GM18873 (cell line): ENCODE measurements around the gene TARDBP.
"Not testable (repeated sequence)": the region's sequence is repeated elsewhere in the genome, so short reads cannot be mapped to it uniquely, and the experiment has no call there.

Source experiments
- ATAC-seq: cut with Tn5 transposase; IDR thresholded peaks from one replicate; pipeline ENCODE4 v1.9.1; 2021; ENCODE audit warnings: mild to moderate bottlenecking, moderate library complexity, moderate number of reproducible peaks; ENCODE audit not compliant: unreplicated experiment, low FRiP score

TARDBP gene

DNA sequence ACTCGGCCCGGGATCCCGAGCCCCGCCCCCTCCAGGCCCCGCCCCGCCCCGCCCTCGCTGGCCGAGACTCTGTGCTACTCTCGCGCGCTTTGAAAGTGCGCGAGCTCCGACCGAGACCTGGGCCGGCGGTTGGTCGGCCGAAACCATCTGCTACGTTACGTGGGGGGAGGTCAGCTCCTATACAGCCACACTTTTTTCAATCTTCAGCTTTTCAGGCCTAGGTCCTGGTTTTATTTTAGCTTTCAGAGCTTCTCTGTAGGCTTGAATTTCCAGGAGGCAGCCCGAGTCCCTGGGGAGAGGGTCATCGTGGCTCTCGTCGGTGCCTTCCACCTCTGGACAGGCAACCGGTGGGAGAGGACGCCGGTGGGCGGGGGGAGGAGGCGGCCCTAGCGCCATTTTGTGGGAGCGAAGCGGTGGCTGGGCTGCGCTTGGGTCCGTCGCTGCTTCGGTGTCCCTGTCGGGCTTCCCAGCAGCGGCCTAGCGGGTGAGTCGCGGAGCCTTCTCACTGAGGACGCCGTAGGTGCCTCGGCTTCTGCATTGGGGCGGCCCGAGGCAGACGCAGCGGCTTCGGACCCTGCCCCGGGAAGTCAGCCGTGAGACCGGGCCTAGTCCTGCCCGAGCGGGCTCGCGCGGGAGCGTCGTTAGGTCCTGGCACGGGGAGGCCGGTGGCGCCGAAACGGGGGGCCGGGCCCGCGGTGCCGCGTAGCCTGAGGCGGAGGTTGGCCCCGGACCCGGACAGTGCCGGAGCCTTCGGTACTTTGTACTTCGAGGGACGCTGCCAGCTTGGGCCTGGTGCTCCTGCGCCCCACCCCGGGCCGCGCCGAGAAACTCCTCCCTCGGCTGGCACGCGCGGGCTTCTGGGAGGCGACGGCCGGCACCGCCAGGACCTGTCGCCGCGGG is at the start of gene TARDBP:
TARDBP (plus strand) TSS at position 395 of the 900 bp plus-strand sequence. CDS start 1,074 bp downstream, outside the sequence.
- peak; percentile 78 for ATAC-seq

DNA sequence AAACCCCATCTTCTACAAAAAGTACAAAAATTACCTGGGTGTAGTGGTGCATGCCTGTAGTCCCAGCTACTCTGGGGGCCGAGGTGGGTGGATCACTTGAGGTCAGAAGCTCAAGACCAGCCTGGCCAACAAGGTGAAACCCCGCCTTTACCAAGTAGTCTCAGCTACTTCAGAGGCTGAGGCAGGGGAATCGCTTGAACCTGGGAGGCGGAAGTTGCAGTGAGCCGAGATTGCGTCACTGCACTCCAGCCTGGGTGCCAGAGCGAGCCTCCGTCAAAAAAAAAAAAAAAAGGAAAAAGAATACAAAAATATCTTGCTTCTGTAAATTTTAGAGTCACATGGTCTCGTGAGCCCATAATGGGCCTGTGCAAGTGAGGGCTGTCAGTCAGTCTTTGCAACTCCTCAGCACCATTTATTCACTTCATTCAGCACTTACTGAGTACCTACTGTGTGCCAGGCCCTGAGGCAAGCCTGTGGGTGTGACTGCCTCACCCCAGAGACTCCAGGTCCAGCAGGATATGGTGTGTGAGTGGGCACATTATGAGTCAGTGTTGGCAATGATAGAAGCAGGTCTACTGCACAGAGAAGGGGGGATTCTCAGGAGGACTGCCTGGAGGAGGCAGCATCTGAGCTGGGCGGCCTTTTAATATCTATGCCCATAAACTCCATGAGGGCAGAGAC is 46.8 kb upstream of the TARDBP start:
- no peak for ATAC-seq

DNA sequence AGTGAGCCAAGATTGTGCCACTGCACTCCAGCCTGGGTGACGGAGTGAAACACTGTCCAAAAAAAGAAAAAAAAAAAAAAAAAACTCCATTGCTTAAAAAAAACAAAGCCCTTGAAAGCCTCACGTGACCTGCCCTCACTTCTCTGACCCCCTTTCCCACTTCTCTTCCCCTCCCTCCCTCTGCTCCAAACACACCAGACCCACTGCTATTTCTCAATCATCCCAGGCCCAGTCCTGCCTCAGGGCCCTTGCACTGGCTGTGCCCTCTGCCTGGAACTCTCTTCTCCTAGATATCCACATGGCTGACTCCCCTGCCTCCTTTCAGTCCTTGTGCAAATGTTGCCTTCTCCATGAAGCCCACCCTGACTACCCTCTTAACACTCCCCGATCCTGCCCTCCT is 45.4 kb upstream of the TARDBP start:
- no peak for ATAC-seq

DNA sequence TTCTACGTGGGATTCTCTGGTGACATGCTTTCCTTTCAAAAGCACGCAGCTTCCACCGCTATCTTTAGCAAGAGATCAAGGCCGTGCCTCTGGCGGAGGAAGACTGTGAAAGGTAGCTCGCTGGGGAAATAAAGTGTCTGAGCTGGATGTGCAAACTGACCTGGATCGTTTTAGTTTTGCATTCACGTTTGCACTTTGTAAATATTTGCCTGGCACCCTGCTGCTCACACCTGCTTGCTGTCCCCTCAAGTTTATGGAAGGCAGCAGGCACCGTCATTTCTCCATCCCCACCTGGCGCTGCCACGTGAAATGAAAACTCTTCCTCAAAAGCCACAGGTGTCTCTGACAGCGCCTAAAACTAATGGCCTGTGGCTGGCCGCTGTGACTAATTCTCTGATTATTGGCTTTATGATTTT is 44.0 kb upstream of the TARDBP start:
- ATAC-seq: no peak

DNA sequence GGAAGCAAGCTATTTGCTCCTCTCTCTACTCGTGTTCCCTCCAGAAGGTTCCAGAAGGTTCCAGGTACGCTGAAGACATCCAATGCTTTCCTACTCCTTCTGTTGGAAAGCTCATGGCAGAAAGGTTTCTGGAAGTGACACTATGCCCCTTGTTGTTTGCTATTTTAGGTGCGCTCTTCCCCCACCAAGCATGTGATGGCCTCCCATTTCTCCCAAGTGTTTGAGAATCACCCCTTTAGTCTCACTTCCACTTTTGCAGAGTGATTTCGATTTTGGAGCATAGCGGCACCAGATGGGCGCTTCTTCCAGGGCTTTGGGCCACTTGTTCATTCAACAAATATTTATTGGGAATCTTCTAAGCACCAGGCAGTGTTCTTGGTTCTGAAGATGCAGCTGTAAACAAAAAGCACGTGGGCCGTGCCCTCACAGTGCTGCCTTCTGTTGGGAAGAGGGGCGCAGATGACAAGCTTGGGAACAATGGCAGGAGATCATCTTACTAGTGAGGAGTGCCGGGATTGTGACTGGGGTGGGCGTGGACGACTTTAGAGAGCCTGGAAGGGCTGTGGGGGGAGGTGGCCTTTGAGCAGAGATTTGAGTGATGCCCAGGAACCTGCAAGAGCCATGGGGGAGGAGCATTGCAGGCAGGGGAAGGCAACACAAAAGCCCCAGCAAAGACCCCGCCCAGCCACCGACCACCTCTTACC is 43.0 kb upstream of the TARDBP start:
- ATAC-seq: no peak

DNA sequence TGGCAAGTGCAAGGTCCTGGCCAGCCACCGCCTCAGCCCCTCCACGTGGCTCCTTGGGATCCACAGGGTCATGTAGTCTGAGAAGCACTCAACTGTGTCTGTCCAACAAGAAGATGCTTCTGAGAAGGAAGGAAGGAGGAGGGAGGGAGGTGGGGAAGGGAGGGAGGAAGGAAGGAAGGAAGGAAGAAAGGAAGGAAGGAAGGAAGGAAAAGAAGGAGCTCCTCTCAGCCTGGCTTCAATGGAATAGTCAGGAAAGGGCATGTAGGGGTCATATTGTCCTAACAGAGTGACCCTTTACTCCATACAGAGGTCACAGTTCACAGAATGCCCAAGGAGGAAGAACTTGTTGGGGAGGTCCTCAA is 42.5 kb upstream of the TARDBP start:
- no peak for ATAC-seq

DNA sequence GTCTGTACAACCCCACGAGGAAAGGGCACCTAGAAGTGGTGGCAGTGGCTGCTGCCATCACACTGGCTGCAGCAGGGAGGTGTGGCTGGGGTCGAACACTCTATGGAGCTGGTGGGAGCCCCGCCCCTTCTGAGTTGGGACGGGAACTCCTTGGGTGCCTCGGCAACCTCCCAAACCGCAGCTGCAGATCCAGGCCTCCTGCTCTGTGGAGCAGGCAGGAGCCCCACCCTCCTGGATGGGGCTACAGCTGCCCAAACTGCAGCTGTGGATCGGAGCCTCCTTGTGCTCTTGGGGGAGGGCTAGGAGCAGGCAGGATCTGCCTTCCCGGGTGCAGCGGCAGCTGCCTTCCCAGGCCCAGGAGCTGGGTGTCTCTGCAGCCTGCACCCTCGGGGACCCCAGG is 38.9 kb upstream of the TARDBP start:
- ATAC-seq: no peak

DNA sequence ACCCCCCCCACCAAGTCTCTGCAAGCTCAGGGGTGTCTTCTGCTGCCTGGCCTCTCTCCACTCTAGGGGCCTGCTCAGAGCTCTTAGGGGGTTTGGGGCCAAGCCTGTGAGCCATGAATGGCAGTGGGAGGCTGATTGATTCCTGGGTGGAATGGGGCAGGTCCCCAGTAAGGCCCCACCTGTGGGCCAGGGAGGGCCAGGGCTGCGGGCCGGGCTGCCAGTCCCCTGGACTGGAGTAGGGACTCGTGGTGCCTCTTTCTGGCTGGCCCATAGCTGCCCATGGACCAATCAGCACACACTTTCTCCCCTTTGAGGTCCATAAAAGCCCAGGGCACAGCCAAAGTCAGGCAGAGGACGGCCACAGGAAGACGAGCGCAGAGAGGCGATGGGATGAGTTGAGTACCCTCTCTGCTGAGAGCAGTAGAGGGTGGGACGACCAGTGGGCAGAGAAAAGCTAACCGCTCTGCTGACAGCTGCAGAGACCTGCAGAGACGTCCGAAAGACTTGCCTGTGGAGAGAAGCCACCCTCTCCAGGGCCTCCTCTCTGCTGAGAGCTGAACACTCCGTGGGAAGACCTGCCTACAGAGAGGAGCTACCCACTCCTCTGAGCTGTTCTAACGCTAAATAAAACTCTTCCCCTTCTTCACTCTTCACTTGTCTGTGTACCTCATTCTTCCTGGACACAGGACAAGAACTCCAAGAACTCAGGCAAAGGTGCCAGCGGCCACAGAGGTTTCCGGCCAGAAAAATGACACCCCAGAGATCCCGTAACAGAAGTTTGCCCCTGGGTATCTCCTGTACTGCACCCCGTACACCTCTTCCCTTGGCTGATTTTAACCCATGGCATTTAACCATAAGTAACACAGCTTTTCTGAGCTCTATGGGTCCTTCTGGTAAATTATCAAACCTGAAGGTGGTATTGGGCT is 38.2 kb upstream of the TARDBP start:
- no peak for ATAC-seq

DNA sequence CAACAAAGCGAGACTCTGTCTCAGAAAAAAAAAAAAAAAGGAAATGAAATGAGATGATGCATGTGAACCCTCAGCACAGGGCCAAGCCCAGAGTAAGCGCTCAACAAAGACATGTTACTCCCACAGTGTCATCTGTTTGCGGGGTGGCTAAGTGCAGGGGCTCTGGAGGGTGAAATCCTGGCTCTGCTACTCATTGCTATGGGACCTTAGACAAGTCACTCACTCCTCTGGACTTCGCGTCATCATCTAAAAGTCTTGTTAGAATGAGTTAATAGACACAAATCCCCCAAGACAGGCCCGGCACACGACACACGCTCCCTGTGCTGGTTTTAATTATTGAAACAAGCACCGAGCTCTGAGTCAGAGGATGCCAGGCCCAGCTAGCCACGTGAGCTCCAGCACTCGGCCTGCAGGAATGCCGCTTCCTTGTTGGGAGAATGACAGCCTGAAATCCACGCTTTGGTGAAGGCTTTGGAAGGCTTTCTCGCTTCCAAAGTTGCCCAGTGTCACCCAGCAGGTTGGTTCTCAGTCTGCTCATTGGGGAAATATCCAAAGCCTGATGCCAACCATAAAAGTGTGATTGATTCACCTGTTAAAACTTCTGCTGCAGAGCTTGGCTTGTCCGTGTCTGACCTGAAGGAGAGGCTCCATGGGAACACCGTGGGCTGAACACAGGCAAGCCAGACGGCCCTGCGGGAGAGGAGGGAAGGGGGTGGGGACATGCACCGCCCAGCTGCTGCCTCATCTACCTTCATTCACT is 36.7 kb upstream of the TARDBP start:
- no peak for ATAC-seq

DNA sequence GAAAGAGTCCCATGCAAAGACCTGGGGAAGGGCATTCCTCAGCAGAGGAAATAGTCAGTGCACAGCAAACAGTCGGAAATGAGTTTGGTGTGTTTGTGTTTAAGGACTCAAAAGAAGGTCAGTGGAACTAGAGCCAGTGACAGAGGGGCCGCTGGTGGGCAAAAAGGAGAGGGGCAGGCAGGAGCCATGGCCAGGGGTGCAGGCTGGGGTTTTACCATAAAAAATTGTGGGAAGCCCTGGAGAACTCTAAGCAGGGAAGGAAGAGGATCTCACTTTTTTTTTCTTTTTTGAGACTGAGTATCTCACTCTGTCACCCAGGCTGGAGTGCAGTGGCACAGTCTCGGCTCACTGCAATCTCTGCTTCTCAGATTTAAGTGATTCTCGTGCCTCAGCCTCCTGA is 33.7 kb upstream of the TARDBP start:
- no peak for ATAC-seq

DNA sequence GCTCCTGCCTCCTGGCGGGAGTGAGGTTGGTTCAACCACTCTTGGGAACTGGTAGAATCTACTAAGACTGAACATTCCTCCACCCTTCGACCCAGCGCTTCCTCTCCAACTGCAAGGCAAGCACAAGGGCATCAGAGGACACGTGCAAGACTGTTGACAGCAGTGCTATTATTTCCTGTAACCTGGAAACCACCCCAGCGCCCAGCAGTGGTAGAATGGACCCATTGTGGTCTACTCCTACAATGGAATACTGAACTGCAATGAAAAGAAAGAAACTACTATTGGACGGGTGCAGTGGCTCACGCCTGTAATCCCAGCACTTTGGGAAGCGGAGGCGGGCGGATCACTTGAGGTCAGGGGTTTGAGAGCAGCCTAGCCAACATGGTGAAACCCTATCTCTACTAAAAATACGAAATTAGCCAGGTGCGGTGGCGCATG is 33.0 kb upstream of the TARDBP start:
- no peak for ATAC-seq

DNA sequence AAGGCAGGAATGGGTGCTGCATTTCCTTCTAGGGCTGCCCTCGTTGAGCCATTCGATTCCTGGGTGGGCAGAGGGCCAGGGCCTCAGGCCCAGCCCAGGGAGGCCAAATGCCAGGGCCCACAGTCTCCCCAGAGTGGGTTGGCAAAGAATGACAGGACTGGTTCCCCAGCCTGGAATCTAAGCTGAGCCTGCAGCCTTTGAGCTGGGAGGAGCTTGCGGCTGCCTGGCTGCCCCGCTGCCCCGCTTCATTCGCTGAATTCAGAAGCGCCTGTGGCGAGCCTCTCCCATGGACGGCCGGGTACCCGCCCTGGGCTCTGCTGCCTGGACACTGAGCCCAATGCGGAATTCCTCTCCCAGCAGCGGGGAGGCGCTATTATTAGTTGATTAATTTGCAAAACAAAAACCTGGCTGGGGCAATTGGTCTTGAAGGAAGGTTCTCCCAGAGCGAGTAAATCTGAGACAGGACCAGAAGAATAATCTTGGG is 32.3 kb upstream of the TARDBP start:
- no peak for ATAC-seq

DNA sequence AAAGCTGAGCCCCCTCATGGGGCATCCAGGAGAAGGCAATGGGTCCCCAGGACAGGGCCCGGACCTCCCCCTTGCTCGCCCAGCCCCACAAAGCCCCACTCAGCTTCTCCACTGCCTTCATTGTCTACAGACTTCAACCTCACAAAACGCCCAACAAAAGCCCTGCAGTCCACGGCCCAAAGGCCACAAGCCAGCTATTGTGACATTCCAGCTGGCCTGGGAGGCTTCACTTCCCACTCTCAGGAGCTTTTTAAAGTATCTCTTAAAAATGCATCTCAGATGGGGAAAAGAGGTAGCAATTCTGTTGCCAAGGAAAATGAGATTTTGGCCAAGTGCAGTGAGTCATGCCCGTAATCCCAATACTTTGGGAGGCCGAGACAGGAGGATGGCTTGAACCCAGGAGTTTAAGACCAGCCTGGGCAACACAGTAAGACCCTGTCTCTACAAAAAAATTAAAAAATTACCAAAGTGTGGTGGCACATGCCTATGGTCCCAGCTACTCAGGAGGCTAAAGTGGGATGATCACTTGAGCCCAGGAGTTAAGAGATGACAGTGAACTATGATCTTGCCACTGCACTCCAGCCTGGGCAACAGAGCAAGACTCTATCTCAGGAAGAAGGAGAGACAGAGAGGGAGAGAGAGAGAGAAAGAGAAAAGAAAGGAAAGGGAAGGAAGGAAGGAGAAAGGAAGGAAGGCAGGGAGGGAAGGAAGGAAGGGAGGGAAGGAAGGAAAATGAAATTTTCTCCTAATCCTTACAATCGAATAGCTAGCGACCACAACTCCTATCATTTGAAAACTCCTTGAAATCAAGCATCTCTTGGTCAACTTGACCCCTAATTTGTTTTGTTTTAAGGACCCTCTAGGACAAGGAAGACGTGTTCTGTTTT is 31.4 kb upstream of the TARDBP start:
- ATAC-seq: no peak

DNA sequence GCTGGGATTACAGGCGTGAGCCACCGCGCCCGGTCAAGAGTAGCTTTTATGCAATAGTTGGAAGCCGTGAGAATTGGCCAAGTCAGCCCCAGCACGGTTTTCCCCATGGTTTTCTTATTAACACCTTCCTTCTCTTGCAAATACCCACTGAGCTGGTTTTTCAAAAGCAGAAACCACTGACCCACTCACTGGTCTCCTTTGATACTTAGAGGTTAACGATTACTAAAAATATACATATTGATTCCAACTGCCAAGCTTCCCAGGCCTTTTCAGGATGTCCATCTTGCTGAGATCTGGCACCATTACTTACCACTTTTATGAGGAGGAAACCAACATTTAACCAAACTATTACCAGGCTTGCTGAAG is 25.9 kb upstream of the TARDBP start:
- no peak for ATAC-seq

DNA sequence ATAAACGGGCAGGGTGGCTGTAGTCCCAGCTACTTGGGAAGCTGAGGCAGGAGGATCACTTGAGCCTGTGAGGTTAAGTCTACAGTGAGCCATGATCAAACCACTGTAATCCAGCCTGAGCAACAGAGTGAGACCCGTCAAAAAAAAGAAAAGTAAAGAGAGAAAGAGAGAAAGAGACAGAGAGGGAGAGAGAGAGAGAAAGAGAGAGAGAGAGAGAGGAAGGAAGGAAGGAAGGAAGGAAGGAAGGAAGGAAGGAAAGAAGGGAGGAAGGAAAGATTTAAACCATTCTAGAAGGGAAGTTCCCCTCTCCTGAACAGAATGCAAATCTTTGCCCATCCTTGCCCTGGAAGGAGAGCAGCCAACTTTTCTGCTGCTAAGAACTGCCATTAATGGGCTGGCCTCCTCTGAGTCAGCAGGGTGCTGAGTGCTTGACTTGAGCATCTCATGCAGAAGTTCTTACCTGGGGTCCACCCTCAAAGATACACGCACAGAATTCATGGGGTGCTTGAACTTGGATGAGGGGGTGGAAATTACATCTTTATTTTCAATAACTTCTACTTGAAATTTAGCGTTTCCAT is 24.5 kb upstream of the TARDBP start:
- ATAC-seq: no peak

DNA sequence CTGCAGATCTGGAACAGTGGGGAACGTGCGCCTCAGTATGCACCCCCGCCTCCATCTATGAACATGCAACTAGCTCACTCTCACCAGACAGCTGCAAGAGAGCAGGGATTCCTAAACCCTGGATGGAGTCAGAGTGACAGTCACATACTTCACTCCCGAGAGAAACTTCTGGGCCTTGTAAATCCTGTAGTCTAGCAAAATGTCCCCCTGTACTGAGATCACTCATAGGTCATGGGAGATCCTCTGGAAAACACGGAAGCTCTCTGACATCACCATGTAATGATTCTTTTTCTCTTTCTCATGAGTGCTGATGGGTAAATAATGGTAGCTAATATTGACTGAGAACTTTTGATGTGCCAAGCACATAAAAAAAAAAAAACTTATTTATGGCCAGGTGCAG is 23.4 kb upstream of the TARDBP start:
- no peak for ATAC-seq

DNA sequence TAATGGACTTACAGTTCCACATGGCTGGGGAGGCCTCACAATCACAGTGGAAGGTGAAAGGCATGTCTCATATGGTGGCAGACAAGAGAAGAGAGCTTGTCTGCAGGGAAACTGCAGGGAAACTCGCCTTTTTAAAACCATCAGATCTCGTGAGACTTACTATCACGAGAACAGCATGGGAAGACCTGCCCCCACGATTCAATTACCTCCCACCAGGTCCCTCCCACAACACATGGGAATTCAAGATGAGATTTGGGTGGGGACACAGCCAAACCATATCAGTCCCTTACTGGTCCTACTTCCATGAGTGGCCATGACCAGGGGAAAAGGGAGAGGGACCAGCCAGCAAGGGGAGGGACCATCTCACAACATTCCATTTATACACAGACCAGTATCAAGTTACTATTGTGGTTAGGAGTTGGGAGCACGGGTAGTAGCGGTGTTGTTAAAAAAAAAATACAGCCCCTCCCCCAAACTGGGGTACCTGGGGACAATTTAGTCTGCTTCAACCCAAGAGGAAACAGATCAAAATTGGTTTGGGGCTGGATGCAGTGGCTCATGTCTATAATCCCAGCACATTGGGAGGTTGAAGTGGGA is 22.4 kb upstream of the TARDBP start:
- not testable (repeated sequence) for ATAC-seq

DNA sequence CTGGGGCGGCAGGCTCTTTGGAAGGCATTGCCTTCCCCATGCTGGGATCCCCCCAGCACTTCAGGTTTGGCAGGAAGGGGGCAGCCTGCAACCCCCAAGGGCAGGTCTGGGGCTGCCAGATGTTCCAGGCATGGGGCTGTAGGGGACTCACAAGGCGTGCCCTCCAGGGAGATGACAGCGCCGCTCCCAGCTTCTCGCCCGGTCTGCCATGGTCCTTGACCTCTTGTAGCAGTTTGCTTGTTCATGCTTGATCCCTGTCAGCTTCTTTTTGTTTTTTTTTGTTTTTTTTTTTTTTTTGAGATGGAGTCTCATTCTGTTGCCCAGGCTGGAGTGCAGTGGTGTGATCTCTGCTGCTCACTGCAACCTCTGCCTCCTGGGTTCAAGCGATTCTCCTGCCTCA is 21.6 kb upstream of the TARDBP start:
- no peak for ATAC-seq
